HG03159 (cell line): ENCODE results near the gene SH3PXD2A.
"Not testable (repeated sequence)": the region's sequence is repeated elsewhere in the genome, so short reads cannot be mapped to it uniquely, and the experiment has no call there.

Source experiments
- ATAC-seq: cut with Tn5 transposase; IDR thresholded peaks from one replicate; pipeline ENCODE4 v1.9.1; 2021; ENCODE audit warnings: mild to moderate bottlenecking, moderate library complexity; ENCODE audit not compliant: unreplicated experiment

Gene SH3PXD2A

DNA sequence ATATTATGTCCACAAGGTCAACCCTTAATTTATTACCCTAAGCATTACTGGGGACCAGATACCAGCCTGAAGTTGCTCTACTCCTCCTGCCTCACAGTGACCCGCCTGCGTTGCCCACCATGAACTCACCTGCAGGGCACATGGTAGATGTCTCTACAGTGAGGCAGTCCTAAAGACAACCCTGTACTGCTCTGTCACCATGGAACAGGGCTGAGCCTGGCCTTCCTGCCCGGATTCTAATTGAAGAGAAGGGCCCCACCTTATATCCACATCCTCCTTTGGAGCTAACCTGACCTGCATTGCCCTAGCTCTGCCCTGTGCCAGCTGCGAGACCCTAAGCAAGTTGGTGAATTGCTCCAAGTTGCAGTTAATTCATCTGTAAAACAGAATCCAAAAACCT, 4.1 kb downstream of the SH3PXD2A start:
- no peak for ATAC-seq

DNA sequence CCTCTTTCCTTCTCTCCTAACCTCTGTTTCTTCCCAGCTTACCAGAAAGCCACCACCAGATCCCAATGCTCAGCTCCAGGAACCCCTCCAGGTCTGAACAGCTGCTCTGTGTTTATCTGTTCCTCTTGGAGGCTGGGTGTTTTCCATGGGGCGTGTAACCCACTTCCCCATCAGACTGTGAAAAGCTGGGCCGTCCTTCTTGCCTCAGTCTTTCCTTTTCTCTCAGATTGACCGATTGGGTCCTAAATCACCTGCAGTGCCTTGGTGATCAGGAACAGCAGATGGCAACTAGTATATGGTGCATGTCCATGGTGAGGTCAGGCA, 4.8 kb downstream of the SH3PXD2A start:
- ATAC-seq = no peak

DNA sequence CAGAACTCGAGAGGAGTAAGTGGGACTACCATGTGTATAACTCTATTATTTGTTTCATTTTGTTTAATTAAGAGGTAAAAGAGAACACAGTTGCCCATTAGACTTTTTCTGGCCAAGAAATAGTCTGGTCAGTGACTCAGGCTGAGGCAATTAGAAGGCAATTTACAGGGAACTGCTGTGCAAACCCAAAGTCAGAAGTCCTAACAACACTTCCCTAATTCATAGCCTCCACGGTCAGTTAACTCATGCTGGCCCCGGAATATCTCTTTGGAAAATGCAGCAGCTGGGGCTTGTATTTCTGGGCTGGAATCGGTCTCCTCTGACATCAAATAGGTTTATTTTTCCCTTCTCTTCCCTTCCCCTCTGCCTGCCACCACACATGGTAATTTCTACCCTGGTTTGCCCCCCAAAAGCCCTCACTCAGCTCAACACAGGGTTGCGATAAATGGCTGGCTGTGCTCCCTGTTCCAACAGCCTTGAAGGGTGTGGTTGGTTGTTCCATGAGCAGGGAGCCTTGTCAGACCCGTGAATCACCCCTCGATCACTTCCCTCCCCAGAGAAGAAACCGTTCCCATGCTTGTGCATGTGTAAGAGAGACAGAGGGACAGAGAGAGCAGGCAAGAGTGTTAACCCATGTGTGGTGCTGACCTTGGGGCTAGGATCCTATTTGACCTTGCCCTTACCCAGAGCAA, 5.3 kb downstream of the SH3PXD2A start:
- no peak for ATAC-seq

DNA sequence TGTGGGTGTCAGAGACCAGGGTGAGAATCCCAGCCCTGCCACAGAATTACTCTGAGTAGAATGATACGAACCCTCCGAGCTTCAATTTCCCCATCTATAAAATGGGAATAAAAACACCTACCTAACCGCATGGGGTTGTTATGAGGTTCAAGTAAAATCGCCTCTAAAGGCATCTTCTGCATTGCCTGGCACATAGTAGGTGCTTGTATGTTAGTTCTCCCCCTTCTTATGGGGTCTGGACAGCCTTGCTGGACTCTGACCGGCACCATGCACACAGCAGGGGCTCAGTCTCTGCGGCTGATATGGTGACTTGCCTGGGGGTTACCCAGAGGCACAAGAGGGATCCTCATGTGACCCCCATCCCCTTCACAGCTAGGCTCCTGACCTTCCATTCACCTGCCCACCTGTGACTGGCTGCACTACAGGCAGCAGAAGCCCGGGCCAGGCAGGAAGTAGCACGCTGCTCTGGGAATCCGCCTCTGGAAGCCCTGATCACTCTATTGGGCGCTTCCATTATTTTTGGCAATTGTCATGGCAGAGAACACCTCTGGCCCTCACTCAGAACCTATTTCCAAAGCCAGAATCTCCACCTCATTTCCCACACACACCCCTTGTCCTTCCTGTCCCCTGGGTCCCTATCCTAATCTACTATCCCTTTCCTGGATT, 6.0 kb downstream of the SH3PXD2A start:
- no peak for ATAC-seq

DNA sequence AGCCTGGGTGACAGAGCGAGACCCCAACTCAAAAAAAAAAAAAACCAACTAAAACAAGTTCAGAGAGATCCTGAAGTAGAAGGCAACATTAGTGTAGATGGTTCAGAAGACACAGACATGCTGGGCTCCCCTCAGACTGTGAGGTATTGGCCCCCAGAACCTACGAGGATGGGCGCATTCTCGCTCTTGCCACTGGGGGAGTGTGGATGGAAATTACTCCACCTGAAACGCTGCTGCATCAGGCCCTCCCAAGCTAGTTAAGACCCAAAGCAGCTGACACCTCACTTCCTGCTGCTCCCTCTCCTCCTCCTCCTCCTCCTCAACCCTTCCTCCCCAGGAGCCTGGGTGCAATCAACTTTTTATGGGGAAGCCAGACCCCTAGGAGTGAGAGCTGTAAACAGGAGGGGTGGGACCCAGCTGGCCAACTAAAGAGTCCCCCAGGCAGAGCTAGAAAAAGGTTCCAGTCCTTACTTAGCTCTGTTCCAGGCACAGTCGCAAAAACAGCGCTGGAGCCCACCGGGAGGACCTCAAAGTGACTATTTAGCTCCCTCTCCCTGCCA, 7.4 kb downstream of the SH3PXD2A start:
- ATAC-seq = no peak

DNA sequence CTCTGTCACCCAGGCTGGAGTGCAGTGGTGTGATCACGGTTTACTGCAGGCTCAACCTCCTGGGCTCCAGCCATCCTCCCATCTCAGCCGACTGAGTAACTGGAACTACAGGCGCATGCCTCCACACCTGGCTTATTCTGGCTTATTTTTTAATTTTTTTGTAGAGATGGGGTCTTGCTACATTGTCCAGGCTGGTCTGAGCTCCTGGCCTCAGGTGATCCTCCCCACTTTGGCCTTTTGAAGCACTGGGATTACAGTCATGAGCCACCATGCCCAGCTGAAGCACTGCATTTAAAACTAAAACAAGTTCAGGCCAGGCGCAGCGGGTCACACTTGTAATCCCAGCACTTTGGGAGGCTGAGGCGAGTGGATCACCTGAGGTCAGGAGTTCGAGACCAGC, 8.0 kb downstream of the SH3PXD2A start:
- ATAC-seq = no peak

DNA sequence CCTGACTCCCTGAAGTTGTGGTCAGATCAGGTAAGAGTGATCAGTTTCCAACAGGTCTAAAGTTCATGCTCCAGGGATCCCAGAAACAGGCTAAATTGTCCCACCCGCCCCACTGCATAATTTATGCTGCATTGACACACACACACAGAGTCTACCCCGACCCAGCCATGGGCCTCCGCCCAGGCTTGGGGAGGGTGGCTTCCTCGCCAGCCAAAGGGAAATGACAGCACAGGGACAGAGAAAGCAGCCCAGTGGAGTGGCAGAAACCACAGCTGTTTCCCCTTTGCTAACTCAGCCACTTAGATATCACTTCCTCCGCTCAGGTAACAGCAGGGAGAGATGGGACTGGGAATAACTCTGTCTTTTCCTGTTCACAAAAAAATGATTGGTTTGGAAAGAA, 9.4 kb downstream of the SH3PXD2A start:
- ATAC-seq = no peak

DNA sequence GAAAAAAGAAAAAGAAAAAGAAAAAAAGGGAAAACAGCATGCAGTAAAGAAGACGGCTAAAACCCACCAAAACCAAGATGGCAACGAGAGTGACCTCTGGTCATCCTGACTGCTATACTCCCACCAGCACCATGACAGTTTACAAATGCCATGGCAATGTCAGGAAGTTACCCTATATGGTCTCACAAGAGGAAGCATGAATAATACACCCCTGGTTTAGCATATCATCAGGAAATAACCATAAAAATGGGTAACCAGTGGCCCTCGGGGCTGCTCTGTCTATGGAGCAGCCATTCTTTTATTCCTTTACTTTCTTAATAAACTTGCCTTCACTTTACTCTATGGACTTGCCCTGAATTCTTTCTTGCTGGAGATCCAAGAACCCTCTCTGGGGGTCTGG, 10.0 kb downstream of the SH3PXD2A start:
- not testable (repeated sequence) for ATAC-seq

DNA sequence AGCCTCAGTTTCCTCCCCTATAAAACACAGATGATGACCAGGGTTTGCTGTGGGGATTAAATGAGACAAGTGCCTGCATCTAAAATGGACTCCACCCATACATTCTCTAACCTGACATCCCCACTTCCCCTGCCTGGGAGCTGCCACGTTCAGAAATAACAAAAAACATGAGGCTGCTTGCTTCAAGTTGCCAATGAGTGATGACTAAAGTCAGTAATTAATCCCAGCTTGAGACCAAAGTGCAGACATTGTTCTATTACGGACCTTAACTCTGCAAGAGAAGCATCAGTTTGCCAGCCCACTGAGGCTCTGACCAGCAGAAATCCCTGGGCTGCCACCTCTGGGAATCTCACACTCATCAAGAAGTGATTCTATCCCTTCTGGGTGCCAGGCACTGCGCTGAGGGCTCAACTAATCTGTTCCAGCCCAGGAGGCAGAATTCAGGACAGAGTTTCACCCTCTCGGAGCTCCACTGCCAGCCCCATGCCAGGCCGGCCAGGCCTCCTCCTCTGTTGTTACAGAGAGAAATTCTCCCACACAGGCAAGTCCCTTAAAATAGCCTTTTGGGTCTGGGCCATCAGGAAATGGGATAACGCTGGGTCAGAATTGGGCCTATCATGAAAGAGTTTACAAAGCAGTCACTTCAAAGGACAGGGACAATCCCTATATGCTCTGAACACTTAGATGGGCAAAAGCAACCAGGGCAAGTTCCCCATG, 11.4 kb downstream of the SH3PXD2A start:
- no peak for ATAC-seq

DNA sequence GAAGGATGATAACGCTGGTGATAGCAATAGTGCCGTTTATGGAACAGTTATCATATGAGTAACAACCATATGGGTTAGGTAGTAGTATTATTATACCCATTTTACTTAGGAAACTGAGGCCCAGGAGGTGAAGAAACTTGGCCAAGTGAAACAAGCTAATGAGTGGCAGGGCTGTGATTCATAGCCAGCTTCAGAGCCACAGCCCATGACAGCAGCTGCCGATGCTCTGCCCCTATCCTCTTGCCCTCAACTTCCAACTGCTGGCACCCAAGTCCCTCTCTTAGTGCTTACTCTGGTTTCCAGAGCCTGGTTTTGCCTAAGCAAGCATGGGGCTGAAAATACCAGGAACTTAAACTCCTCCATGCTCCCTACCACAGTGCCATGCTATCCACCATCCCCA, 12.3 kb downstream of the SH3PXD2A start:
- ATAC-seq = no peak

DNA sequence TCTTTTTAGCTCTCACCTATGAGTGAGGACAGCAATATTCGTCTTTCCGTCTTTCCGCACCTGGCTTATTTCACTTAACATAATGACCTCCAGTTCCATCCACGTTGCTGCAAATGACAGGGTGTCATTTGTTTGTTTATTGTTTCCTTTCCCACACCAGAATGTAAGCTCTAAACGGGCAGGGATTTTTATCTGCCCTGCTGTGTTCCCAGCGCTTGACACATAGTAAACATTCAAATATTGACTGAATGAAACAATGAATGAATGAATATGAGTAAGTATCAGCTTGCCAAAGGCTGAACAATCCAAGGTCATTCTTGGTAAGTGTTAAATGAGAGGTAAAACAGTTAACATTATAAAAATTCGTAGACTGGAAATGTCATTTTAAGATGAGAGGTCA, 12.8 kb downstream of the SH3PXD2A start:
- no peak for ATAC-seq

DNA sequence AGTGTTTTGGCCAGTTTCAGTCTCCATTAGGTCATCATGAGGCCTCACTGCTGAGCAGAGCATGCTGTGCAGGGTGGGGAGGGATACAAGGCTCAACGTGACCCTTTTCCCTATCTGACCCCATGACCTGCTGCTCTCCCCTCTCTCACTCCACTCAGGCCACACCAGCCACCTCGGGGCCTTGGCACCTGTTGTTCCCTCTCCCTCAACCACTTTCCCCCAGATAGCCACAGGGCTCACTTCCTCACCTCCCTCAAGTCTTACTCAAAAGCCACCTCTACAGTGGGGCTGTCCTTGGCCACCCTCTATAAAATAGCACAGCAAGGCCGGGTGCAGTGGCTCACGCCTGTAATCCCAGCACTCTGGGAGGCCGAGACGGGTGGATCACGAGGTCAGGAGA, 13.9 kb downstream of the SH3PXD2A start:
- ATAC-seq = no peak

DNA sequence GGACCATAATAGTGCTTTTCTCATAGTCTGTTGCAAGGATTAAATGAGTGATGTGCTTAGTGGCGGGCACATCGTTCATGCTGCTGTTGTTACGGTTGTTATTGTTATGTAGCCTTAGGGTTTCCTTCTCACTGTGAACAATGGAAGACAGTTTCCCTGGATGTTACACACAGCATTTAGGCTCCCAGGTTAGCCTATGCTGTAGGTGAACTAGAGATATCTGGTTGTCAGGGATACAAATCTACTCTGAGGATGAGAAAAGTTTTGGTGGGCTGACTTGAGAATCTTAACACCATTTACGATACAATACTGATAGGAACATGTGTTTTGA, 14.7 kb downstream of the SH3PXD2A start:
- ATAC-seq = no peak

DNA sequence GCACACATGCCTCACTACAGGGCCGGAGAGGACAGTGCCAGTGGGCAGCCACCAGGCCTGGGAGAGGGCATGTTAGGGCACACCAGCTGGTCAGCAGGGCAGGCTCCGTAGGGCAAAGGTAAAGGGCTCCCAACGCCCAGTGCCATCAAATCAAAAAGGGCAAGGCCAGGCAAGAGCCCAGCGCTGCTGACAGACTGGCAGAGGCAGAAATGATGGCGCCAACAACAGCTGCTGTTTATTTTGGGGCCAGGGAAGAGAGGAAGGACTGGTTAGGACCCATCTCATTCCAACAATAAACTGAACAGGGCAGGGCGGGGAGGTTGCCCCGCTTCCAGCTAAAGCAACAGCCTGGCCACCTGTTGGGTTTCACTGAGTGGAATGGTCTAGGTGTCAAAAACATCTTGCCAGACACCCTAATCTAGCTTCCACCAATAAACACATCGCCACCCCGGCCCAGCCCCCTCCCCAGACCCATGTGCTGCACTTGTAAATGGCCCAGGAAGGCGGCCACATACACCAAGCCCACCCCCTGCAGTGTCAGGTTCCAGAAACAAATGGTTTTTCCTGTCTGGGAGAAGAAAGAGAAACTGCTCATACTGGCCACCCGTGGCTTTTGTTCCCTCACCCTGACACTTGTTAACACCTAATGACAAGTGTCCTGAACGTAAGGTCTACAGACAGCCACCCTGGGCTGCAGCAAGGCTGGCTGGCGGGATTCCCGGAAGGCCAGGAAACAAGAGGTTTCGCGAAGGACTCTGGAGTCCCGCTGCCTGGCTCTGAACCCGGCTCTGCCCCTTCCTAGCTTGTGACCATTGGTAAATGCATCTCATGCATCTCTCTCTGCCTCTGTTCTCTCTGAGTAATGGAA, 15.3 kb downstream of the SH3PXD2A start:
- no peak for ATAC-seq

DNA sequence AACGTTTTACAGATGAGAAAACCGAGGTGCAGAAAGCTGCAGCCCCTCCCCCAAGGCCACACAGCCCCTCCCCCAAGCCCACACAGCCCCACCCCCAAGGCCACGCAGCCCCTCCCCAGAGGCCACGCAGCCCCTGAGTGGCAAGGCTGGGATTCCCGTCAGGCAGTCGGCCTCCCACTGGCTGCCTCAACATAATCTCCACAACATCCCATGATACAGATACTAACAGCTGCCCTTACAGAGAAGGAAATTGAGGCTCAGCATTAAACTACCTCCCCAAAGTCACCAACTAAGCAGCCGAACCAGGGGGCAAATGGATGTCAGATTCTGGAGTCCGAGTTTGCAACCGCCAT, 15.9 kb downstream of the SH3PXD2A start:
- no peak for ATAC-seq

DNA sequence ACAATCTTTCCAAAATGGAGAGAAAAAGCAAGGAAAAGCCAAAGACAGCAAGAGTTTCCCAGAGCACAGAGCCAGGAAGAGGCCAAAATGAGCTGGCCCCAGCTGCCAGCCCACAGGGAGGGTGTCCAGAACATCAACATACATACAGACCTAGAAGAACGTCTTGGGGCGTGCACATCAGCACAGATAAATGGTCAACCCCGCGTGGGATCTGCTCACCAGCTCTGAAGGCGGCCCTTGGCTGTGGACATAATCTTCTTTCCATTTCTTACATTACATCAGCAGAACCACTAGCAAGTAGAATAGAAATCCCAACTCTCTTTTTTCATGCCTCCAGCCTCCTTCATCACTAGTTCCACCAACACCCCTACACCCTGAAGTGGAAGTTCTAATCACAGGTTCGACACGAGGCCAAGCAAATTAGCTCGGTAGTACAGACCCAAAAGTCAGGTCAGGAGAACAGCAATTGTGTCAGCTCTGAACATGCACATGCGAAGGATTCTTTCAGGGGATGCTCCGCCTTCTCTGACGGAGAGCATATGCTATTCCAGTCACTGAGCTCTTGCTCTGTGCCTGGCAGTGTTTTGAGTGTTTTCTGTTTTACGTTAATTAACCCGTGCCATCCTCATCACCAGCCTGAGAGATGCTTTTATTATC, 16.4 kb downstream of the SH3PXD2A start:
- ATAC-seq = no peak

DNA sequence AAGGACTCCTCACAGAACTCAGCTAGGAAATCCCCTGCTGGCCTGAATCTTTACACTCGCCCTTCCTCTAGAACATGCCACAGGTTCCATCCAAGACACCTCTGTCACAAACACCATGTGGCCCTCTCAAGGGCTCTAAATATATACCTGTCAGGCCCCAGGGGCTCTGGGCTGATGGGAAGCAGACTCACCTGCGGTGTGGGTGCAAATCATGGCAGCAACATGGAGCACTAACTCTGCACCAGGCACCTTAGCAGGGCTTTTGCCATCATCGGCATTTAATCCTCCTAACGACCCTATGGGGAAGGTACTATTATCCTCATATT, 17.3 kb downstream of the SH3PXD2A start:
- ATAC-seq = no peak

DNA sequence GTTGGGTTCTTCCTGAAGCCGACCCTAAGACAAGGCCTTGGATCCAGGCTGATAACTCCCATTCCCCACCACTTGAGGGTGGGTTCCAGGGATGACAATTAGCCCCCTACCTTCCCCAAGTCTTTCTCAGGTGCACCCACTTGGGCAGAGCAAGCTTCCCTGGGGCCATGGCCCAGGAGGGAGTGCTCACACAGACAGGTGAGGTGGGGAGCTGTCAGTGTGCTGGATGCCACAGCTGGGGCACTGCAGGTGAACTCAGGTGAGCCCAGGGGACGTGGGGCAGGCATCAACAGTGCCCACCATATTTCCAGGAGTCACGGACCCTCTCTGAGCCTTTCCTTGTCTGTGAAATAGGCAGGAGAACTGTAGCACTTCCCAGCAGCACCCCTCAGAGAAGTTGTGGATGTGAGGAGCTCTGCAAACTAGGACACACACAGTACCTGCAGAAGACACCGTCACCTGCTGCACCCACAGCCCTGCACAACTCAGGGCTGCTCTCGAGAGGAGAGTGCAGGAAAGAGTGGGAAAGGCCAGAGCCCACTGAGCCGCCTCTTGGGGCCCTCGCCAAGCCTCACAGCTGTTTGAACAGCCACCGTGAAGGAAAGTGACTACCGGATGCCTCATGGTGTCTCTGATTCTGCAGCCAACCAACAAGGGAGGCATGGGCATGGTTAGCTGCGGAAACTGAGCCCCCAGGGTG, 17.9 kb downstream of the SH3PXD2A start:
- ATAC-seq = no peak

DNA sequence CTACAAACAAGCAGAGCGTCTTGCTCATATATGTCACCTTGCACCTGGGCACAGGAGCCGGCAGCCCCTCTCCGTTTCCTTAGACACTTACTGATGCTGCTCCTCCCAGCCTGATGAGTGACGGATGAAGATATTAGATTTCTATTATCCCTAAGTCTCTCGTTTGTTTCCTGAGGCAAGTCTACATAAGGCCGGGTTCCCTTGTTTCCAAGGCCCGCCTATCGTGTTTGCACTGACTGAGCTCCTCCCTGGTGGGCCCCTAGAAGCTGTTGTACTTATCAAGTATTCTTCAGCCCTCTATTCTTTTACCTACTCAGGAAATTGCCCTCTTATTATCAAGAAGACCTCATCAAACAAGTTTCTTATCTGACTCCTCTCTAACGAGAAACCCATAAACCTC, 18.5 kb downstream of the SH3PXD2A start:
- no peak for ATAC-seq

DNA sequence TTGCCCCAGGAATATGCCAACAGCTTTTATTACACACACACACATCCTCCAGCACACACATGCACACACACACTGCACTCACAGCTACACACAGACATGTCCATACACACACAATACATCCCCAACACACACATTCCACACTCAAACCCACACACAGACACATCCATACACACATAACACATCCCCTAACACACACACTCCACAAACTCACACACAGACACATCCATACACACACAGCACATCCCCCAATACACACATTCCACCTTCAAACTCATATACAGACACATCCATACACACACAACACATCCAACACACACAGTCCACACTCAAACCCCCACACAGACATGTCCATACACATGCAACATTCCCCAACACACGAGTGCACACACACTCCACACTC, 19.1 kb downstream of the SH3PXD2A start:
- no peak for ATAC-seq
